HEK293T (cell line): ENCODE results near the gene ZNF205.

ENCODE experiments used
- CTBP1 ChIP-seq: fragments of 450-650 bp; IDR thresholded peaks from 2 replicates; pipeline ENCODE4 v1.6.1; 2016; ENCODE audit warnings: borderline replicate concordance
- L3MBTL2 ChIP-seq: fragments of 450-650 bp; conservative IDR thresholded peaks from 2 replicates; pipeline ENCODE4 v1.6.1; 2016; ENCODE audit warnings: mild to moderate bottlenecking

- TF ChIP-seq L3MBTL2 (no peak), CTBP1 (no peak)
Observed at GRCh38 chr16:3144321-3144983, 32.1 kb downstream of the ZNF205 start.
